Breast epithelium (tissue), 4 donors: ENCODE measurements around the gene TMA16. TPM values are rescaled to one million over a fixed set of nuclear protein-coding genes. Genes with fewer than 3 reads are reported as not detected.
"Not testable (repeated sequence)": the region's sequence is repeated elsewhere in the genome, so short reads cannot be mapped to it uniquely, and the experiment has no call there.

Source experiments
- DNase-seq, 2 donors: peaks; one replicate each; pipeline ENCODE4 v3.0.0-alpha.2; 2019; ENCODE audit warnings: low spot score in 2 of 2
- H3K27ac ChIP-seq, 2 donors: fragments of 200-600 bp; sonication (generic) in 1 of 2; one replicate each; pipeline ENCODE4 v1.5.1; 2016 to 2019; ENCODE audit warnings: mild to moderate bottlenecking in 1 of 2
- H3K27me3 ChIP-seq, 2 donors: fragments of 200-600 bp; sonication (generic) in 1 of 2; one replicate each; pipeline versions ENCODE4 v1.5.1 to v1.6.0; 2017 to 2019; ENCODE audit warnings: control low read depth in 1 of 2, mild to moderate bottlenecking in 1 of 2
- H3K36me3 ChIP-seq: fragments of 200-600 bp; one replicate; pipeline ENCODE4 v1.5.1; 2019
- H3K4me1 ChIP-seq, 2 donors: fragments of 200-600 bp; sonication (generic); one replicate each; pipeline ENCODE4 v1.5.1; 2016 to 2019; ENCODE audit warnings: control low read depth in 1 of 2
- H3K4me3 ChIP-seq, 3 donors: fragments of 200-600 bp; sonication (generic); 1 replicate in 2 of 3; 2 replicates in 1 of 3; pipeline ENCODE4 v1.5.1; 2016 to 2019; ENCODE audit warnings: mild to moderate bottlenecking in 3 of 3, moderate library complexity in 2 of 3
- H3K9me3 ChIP-seq, 2 donors: fragments of 200-600 bp; sonication (generic) in 1 of 2; one replicate each; pipeline ENCODE4 v1.5.1; 2016 to 2019; ENCODE audit warnings: control low read depth in 1 of 2
- POLR2A ChIP-seq: fragments of 450-650 bp; IDR thresholded peaks from one replicate; pipeline ENCODE4 v1.6.1; 2016; ENCODE audit warnings: antibody characterized with exemption, mild to moderate bottlenecking, moderate library complexity
- POLR2AphosphoS5 ChIP-seq, 3 donors: sonication (generic); formaldehyde crosslinking; IDR thresholded peaks; one replicate each; pipeline ENCODE4 v1.6.1; 2017; ENCODE audit warnings: antibody characterized with exemption in 3 of 3
- intact Hi-C: fragments of 100-400 bp; cut with DNase I; formaldehyde crosslinking; loops from one replicate; pipeline ENCODE4 v1.15.1; 2023; ENCODE audit warnings: low total_unique reads
- total RNA-seq, 3 donors: library from RNA; depleted of rRNA; stranded (reverse); fragments of >200 nt; gene quantifications; one replicate each; pipeline ENCODE4 v1.1.0, GENCODE V29; 2016
- TF ChIP-seq, protein P1 (sequence below), 3 donors: fragments of 450-650 bp; IDR thresholded peaks; one replicate each; pipeline ENCODE4 v1.5.1; 2016 to 2017; ENCODE audit warnings: antibody characterized with exemption in 3 of 3, mild to moderate bottlenecking in 3 of 3, moderate library complexity in 3 of 3

TMA16 gene
- total RNA-seq: 10 to 100 TPM; 28.2 to 34.7 (median 30.1) TPM

- H3K4me3 ChIP-seq: peak within 1 kb of the TSS; percentile 74 to 87 (median 78)
- no peaks in the 10 kb centered on the region for H3K27me3 ChIP-seq
- TF ChIP-seq, protein P1, sequence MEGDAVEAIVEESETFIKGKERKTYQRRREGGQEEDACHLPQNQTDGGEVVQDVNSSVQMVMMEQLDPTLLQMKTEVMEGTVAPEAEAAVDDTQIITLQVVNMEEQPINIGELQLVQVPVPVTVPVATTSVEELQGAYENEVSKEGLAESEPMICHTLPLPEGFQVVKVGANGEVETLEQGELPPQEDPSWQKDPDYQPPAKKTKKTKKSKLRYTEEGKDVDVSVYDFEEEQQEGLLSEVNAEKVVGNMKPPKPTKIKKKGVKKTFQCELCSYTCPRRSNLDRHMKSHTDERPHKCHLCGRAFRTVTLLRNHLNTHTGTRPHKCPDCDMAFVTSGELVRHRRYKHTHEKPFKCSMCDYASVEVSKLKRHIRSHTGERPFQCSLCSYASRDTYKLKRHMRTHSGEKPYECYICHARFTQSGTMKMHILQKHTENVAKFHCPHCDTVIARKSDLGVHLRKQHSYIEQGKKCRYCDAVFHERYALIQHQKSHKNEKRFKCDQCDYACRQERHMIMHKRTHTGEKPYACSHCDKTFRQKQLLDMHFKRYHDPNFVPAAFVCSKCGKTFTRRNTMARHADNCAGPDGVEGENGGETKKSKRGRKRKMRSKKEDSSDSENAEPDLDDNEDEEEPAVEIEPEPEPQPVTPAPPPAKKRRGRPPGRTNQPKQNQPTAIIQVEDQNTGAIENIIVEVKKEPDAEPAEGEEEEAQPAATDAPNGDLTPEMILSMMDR (IDR thresholded peaks at IDR 0.05): no peak
- peak; percentile 40 to 71 (median 42) for TF ChIP-seq POLR2AphosphoS5 (IDR thresholded peaks at IDR 0.05)
- intact Hi-C loops: loop anchor here (2.0 kb wide), 1 partner anchor 54 kb away; no protein-coding TSS in a partner anchor
- H3K9me3 ChIP-seq: no peaks in the 10 kb centered on the region
- no peaks in the 10 kb centered on the region for H3K36me3 ChIP-seq
- peak; percentile 64 to 78 for DNase-seq
- peak within 1 kb of the TSS; percentile 87 to 92 for H3K27ac ChIP-seq
- no peaks in the 10 kb centered on the region for H3K4me1 ChIP-seq
Observed at GRCh38 chr4:163494360-163495241, at the start of gene TMA16. Gene TMA16 (plus strand): TSS chr4:163494690. CDS start chr4:163494802, 112 bp downstream.

GRCh38 chr4:163447023-163447422, 47.5 kb upstream of the TMA16 start:
- H3K27me3 ChIP-seq, H3K9me3 ChIP-seq, H3K27ac ChIP-seq, H3K4me1 ChIP-seq, H3K4me3 ChIP-seq, intact Hi-C loops, H3K36me3 ChIP-seq, DNase-seq: not testable (repeated sequence)

- intact Hi-C loops: no loop called here
- no peak overlapping the region for H3K27ac ChIP-seq
- no peak for DNase-seq
Observed at GRCh38 chr4:163447481-163447880, 47.0 kb upstream of the TMA16 start.

GRCh38 chr4:163448540-163449203, 45.8 kb upstream of the TMA16 start:
- Histone ChIP-seq H3K27me3 (no peaks in the 10 kb centered on the region), H3K36me3 (no peaks in the 10 kb centered on the region), H3K4me1 (no peaks in the 10 kb centered on the region), H3K4me3 (no peak overlapping the region), H3K27ac (no peak overlapping the region), H3K9me3 (no peaks in the 10 kb centered on the region)
- DNase-seq: no peak
- intact Hi-C loops: no loop called here
- TF ChIP-seq POLR2A (no peak), POLR2AphosphoS5 (IDR thresholded peaks at IDR 0.05) (no peak)
- TF ChIP-seq, protein P1 (IDR thresholded peaks at IDR 0.05): no peak

More at GRCh38 chr4:163447481-163447880, 47.0 kb upstream of the TMA16 start:
- no peak overlapping the region for H3K4me3 ChIP-seq
- H3K9me3 ChIP-seq: no peaks in the 10 kb centered on the region
- no peaks in the 10 kb centered on the region for H3K27me3 ChIP-seq
- TF ChIP-seq, protein P1 (IDR thresholded peaks at IDR 0.05): no peak
- no peak for TF ChIP-seq POLR2A
- TF ChIP-seq POLR2AphosphoS5 (IDR thresholded peaks at IDR 0.05): no peak
- H3K36me3 ChIP-seq: no peaks in the 10 kb centered on the region
- H3K4me1 ChIP-seq: no peaks in the 10 kb centered on the region

GRCh38 chr4:163462556-163462955, 31.9 kb upstream of the TMA16 start:
- intact Hi-C loops: loop anchor here (5.0 kb wide), 1 partner anchor 95 kb away; no protein-coding TSS in a partner anchor
- Histone ChIP-seq H3K9me3 (no peaks in the 10 kb centered on the region), H3K27me3 (no peaks in the 10 kb centered on the region), H3K27ac (no peak overlapping the region), H3K36me3 (no peaks in the 10 kb centered on the region), H3K4me1 (no peaks in the 10 kb centered on the region), H3K4me3 (no peak overlapping the region)
- TF ChIP-seq POLR2AphosphoS5 (IDR thresholded peaks at IDR 0.05) (no peak), POLR2A (no peak)
- TF ChIP-seq, protein P1 (IDR thresholded peaks at IDR 0.05): no peak
- no peak for DNase-seq
